GM19043 (cell line): Measurements from ENCODE around the gene PDE6B.

ENCODE experiments used
- ATAC-seq: cut with Tn5 transposase; IDR thresholded peaks from one replicate; pipeline ENCODE4 v1.9.1; 2021; ENCODE audit warnings: low read depth; ENCODE audit not compliant: unreplicated experiment

PDE6B gene

GRCh38 chr4:621296-622070, 3.9 kb upstream of the PDE6B start:
- no peak for ATAC-seq

- ATAC-seq, result no peak
Observed at GRCh38 chr4:622071-622995, 3.0 kb upstream of the PDE6B start.

- ATAC-seq, result no peak
Observed at GRCh38 chr4:622996-623913, 2.1 kb upstream of the PDE6B start.

- ATAC-seq, result no peak
Observed at GRCh38 chr4:623914-624566, 1.3 kb upstream of the PDE6B start.

- no peak for ATAC-seq
Observed at GRCh38 chr4:625631-626161, 323 bp downstream of the PDE6B start.

- ATAC-seq, result no peak
Observed at GRCh38 chr4:626201-627091, 1.1 kb downstream of the PDE6B start.

GRCh38 chr4:627347-628125, 2.2 kb downstream of the PDE6B start:
- no peak for ATAC-seq

- no peak for ATAC-seq
Observed at GRCh38 chr4:628311-628741, 3.0 kb downstream of the PDE6B start.

GRCh38 chr4:628821-629635, 3.7 kb downstream of the PDE6B start:
- no peak for ATAC-seq

GRCh38 chr4:629636-629914, 4.2 kb downstream of the PDE6B start:
- ATAC-seq, result no peak

- ATAC-seq, result no peak
Observed at GRCh38 chr4:629915-630641, 4.7 kb downstream of the PDE6B start.

GRCh38 chr4:630656-631055, 5.3 kb downstream of the PDE6B start:
- no peak for ATAC-seq

- ATAC-seq, result no peak
Observed at GRCh38 chr4:632196-632790, 6.9 kb downstream of the PDE6B start.

- ATAC-seq, result no peak
Observed at GRCh38 chr4:632926-633325, 7.6 kb downstream of the PDE6B start.

GRCh38 chr4:633406-633805, 8.0 kb downstream of the PDE6B start:
- no peak for ATAC-seq

- no peak for ATAC-seq
Observed at GRCh38 chr4:633976-634598, 8.7 kb downstream of the PDE6B start.
